CD4-positive, alpha-beta T cell treated with Interleukin-12 subunit alpha and Interleukin-12 subunit beta, for 1 hour (primary cell): ENCODE data around the gene LPP.
"Not testable (repeated sequence)": the region's sequence is repeated elsewhere in the genome, so short reads cannot be mapped to it uniquely, and the experiment has no call there.

ENCODE experiments used
- DNase-seq: peaks from one replicate; pipeline ENCODE4 v3.0.0-alpha.2; 2020

The LPP gene

GRCh38 chr3:188407158-188407880, 253.4 kb downstream of the LPP start:
- no peak for DNase-seq

GRCh38 chr3:188408831-188409230, 254.9 kb downstream of the LPP start:
- no peak for DNase-seq

GRCh38 chr3:188411750-188412149, 257.8 kb downstream of the LPP start:
- no peak for DNase-seq

GRCh38 chr3:188415196-188415595, 261.2 kb downstream of the LPP start:
- DNase-seq = no peak

- DNase-seq = no peak
Measured at GRCh38 chr3:188416041-188416440, 262.1 kb downstream of the LPP start.

- no peak for DNase-seq
Measured at GRCh38 chr3:188417271-188417696, 263.3 kb downstream of the LPP start.

GRCh38 chr3:188417766-188418165, 263.8 kb downstream of the LPP start:
- DNase-seq = no peak

GRCh38 chr3:188421151-188421821, 267.3 kb downstream of the LPP start:
- DNase-seq = no peak

GRCh38 chr3:188421836-188422540, 268.0 kb downstream of the LPP start:
- peak; percentile 17 for DNase-seq

- DNase-seq = not testable (repeated sequence)
Measured at GRCh38 chr3:188427981-188428380, 274.0 kb downstream of the LPP start.

GRCh38 chr3:188431040-188431439, 277.1 kb downstream of the LPP start:
- DNase-seq = no peak

GRCh38 chr3:188431553-188431952, 277.6 kb downstream of the LPP start:
- no peak for DNase-seq

GRCh38 chr3:188432802-188433520, 279.0 kb downstream of the LPP start:
- DNase-seq = peak; percentile 31

GRCh38 chr3:188433521-188434150, 279.7 kb downstream of the LPP start:
- no peak for DNase-seq

- no peak for DNase-seq
Measured at GRCh38 chr3:188434594-188434993, 280.6 kb downstream of the LPP start.

- no peak for DNase-seq
Measured at GRCh38 chr3:188435266-188435665, 281.3 kb downstream of the LPP start.

GRCh38 chr3:188437926-188438325, 284.0 kb downstream of the LPP start:
- DNase-seq = no peak

- DNase-seq = peak; percentile 74
Measured at GRCh38 chr3:188439080-188439479, 285.1 kb downstream of the LPP start.

- DNase-seq = no peak
Measured at GRCh38 chr3:188440340-188440972, 286.5 kb downstream of the LPP start.

GRCh38 chr3:188442430-188442829, 288.5 kb downstream of the LPP start:
- DNase-seq = peak; percentile 24

GRCh38 chr3:188445175-188445574, 291.2 kb downstream of the LPP start:
- not testable (repeated sequence) for DNase-seq

- no peak for DNase-seq
Measured at GRCh38 chr3:188446014-188446413, 292.1 kb downstream of the LPP start.
